ENCODE results near the gene MGRN1.
A peak's percentile ranks its signal among the peaks of the same experiment; 100 is the strongest.

Gene MGRN1

GRCh38 chr16:4636196-4636595, 11.6 kb downstream of the MGRN1 start (continued):
- TF ChIP-seq PRDM2 (tag by site-specific recombination; IDR thresholded peaks at IDR 0.05; ENCODE audit: borderline replicate concordance) (no peak), ZEB2 (tag by site-specific recombination; IDR thresholded peaks at IDR 0.05) (no peak), ZNF629 (tag by site-specific recombination; IDR thresholded peaks at IDR 0.05) (no peak), ZNF621 (tag by site-specific recombination; IDR thresholded peaks at IDR 0.05) (no peak), ZNF501 (tag by site-specific recombination; IDR thresholded peaks at IDR 0.05) (no peak), GLIS1 (tag by site-specific recombination; IDR thresholded peaks at IDR 0.05) (no peak), ZNF148 (tag by site-specific recombination; IDR thresholded peaks at IDR 0.05; ENCODE audit: borderline replicate concordance) (no peak), ZNF350 (tag by site-specific recombination; IDR thresholded peaks at IDR 0.05) (no peak), ZNF624 (tag by site-specific recombination; IDR thresholded peaks at IDR 0.05) (no peak), ZNF513 (tag by site-specific recombination; IDR thresholded peaks at IDR 0.05) (no peak), ZNF248 (tag by site-specific recombination; IDR thresholded peaks at IDR 0.05) (no peak), ZNF791 (tag by site-specific recombination; IDR thresholded peaks at IDR 0.05) (no peak), ZNF660 (tag by site-specific recombination; IDR thresholded peaks at IDR 0.05) (no peak)

- Histone ChIP-seq H3K4me1 (ENCODE audit: control insufficient read depth, insufficient read depth, low read length) (no peaks in the 10 kb centered on the region), H3K36me3 (ENCODE audit: control insufficient read depth in 2 of 2, insufficient read depth in 1 of 2, low read length in 2 of 2) (peaks cover 0 to 27% of the 10 kb centered on the region in 2 experiments; a peak in 2 of 3 replicates), H3K9me3 (ENCODE audit: control insufficient read depth, insufficient read depth, low read depth, low read length) (no peaks in the 10 kb centered on the region), H3K4me3 (ENCODE audit: low read depth, low read length) (no peak overlapping the region), H3K27ac (ENCODE audit: extremely low read depth, low read depth, low read length) (no peak overlapping the region)
- ChIA-PET CTCF (interaction anchor here (0.6 to 1.4 kb wide), 4 partner anchors 12 to 24 kb away, joined by 3 to 5 read pairs (median 3); no protein-coding TSS in a partner anchor), POLR2A (interaction anchor here (0.7 kb wide), 1 partner anchor 204 kb away, joined by 4 read pairs; no protein-coding TSS in a partner anchor)
- no peak for TF ChIP-seq ZNF571 (tag by site-specific recombination; IDR thresholded peaks at IDR 0.05)
- TF ChIP-seq ZIC2 (tag by site-specific recombination; IDR thresholded peaks at IDR 0.05) = peak; percentile 50; the same call in 1 of the 2 replicates
Measured at GRCh38 chr16:4637501-4638166, 13.0 kb downstream of the MGRN1 start.
